Right lobe of liver (tissue), 4 donors: ENCODE data around the gene DSEL.

ENCODE experiments used
- CTCF ChIP-seq, 4 donors: fragments of 200-600 bp in 3 of 4; fragments of 450-650 bp in 1 of 4; IDR thresholded peaks; one replicate each; pipeline versions ENCODE4 v1.5.1 to v1.8.0; 2016 to 2022; ENCODE audit warnings: antibody characterized with exemption in 4 of 4, mild to moderate bottlenecking in 2 of 4
- POLR2A ChIP-seq: fragments of 450-650 bp; IDR thresholded peaks from one replicate; pipeline ENCODE4 v1.6.1; 2017; ENCODE audit warnings: antibody characterized with exemption, mild to moderate bottlenecking
- donor health status: DM: no; HTN: no; CAD: no.
- donor health status: DM: no; HTN: no; CAD: no.
- donor health status: DM: no; HTN: yes; CAD: no.

DNA sequence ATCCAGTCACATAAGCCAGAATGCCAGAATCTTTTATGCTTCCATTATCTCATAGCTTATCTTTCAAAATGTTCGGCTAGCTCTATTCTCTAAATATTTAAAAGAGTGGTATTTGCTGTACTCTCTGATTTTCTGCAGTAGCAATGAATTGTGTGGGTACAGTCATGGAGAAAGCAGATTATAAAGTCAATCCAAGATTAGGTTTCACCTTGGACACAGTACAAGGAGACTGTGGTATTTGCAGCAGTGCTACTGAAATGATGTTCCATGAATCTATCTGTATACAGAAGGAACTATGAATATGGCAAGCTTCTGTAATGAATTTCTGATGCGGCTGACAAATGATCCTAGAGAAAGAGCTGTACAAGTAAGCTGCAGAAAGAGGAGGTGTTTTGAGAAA, 15.4 kb upstream of the DSEL start:
- TF ChIP-seq CTCF (IDR thresholded peaks at IDR 0.05) = no peak
- no peak for TF ChIP-seq POLR2A
